ENCODE measurements around the gene CCDC141. TPM values are rescaled to one million over a fixed set of nuclear protein-coding genes. Genes with fewer than 3 reads are reported as not detected.

CCDC141 gene
- total and polyA plus RNA-seq, 2 experiments from 2014 or later, result 11.7 to 13.4 TPM

DNA sequence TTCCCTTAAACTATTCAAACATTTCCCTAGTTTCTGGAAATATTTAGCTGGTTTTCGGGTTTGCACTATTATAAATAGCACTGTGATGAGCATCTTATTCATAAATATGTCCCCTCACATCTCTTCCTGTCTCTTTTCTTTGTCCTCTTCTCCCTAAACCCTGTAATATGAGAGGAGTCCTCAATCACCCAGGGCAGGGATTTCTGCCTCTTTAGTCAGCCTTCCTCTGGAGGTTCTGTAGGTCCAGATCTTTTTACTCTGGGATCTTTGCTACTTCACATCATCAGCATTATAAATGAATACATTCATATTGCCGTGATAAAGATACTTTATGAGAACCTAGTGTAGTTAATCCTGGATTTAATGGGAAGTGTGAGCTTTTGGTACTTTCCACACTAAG is 154.8 kb downstream of the CCDC141 start:
- no peak overlapping the region for H2AFZ ChIP-seq
- no peak overlapping the region for H3K27ac Mint-ChIP-seq
- no peak overlapping the region for H3K27ac ChIP-seq (ENCODE audit: low read depth)

More for the DNA sequence above, 154.8 kb downstream of the CCDC141 start:
- H3K27me3 Mint-ChIP-seq (ENCODE audit: insufficient read depth, low read depth, poor library complexity), result no peaks in the 10 kb centered on the region
- no peak overlapping the region for H3K4me3 Mint-ChIP-seq
- TF ChIP-seq EZH2 (IDR thresholded peaks at IDR 0.05; ENCODE audit: low read depth, unreplicated experiment) (no peak), CREB1 (CRISPR knock-in tag; IDR thresholded peaks at IDR 0.05; ENCODE audit: low read depth) (no peak), STAT1 (IDR thresholded peaks at IDR 0.05; ENCODE audit: unreplicated experiment) (no peak), ZNF114 (CRISPR knock-in tag; IDR thresholded peaks at IDR 0.05) (no peak), NANOG (IDR thresholded peaks at IDR 0.05; ENCODE audit: borderline replicate concordance) (no peak), ZNF462 (CRISPR knock-in tag; IDR thresholded peaks at IDR 0.05) (no peak)
- TF ChIP-seq, protein P1, sequence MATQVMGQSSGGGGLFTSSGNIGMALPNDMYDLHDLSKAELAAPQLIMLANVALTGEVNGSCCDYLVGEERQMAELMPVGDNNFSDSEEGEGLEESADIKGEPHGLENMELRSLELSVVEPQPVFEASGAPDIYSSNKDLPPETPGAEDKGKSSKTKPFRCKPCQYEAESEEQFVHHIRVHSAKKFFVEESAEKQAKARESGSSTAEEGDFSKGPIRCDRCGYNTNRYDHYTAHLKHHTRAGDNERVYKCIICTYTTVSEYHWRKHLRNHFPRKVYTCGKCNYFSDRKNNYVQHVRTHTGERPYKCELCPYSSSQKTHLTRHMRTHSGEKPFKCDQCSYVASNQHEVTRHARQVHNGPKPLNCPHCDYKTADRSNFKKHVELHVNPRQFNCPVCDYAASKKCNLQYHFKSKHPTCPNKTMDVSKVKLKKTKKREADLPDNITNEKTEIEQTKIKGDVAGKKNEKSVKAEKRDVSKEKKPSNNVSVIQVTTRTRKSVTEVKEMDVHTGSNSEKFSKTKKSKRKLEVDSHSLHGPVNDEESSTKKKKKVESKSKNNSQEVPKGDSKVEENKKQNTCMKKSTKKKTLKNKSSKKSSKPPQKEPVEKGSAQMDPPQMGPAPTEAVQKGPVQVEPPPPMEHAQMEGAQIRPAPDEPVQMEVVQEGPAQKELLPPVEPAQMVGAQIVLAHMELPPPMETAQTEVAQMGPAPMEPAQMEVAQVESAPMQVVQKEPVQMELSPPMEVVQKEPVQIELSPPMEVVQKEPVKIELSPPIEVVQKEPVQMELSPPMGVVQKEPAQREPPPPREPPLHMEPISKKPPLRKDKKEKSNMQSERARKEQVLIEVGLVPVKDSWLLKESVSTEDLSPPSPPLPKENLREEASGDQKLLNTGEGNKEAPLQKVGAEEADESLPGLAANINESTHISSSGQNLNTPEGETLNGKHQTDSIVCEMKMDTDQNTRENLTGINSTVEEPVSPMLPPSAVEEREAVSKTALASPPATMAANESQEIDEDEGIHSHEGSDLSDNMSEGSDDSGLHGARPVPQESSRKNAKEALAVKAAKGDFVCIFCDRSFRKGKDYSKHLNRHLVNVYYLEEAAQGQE (IDR thresholded peaks at IDR 0.05; ENCODE audit: unreplicated experiment), result no peak
- H3F3A ChIP-seq (replicated peaks; ENCODE audit: low read depth), result no peaks in the 10 kb centered on the region
- H3K9me3 Mint-ChIP-seq, result no peaks in the 10 kb centered on the region
- DNase-seq (ENCODE audit: low spot score), result no peak
- H3K36me3 Mint-ChIP-seq (ENCODE audit: low read depth), result no peaks in the 10 kb centered on the region
- H3K79me2 ChIP-seq (replicated peaks; ENCODE audit: insufficient read depth), result no peaks in the 10 kb centered on the region
- H3K4me1 ChIP-seq (ENCODE audit: insufficient read depth), result no peaks in the 10 kb centered on the region
- H4K20me1 ChIP-seq (replicated peaks; ENCODE audit: insufficient read depth), result no peaks in the 10 kb centered on the region
- H3K36me3 ChIP-seq (ENCODE audit: insufficient read depth), result no peaks in the 10 kb centered on the region
- H3K4me2 ChIP-seq, result no peak overlapping the region
- H3K4me3 ChIP-seq, result no peak overlapping the region
- H3K4me1 Mint-ChIP-seq, result peaks cover 21% of the 10 kb centered on the region
- no peaks in the 10 kb centered on the region for H3K9me2 ChIP-seq (ENCODE audit: insufficient read depth)
- H3K27me3 ChIP-seq (ENCODE audit: insufficient read depth), result no peaks in the 10 kb centered on the region
- ATAC-seq, result no peak

Measured in GM23338 (cell line).